Measurements from ENCODE around the gene TUBGCP6.

DNA sequence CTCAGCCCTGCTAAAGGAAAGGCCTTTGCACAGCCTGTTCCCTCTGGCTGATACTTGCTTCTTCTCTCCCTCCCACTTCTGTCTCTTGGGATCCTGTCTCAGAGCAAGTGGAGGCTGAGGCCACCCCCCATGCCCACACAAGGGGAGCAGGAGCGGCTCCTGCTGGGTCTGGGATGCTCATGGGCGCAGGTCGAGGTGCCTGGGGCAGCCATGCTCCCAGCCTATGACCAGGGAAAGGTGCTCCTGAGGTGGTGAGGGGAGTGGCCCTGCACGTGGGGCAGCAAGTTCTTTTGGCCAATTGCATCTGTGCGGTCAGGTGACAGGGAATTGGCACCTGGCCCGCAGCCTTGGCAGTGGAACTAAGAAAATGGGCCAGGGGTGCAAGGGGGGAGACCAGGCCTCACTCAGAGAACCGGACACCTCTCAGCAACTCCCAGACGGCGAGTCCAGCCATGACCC lies 23.9 kb upstream of the TUBGCP6 start:
- TF ChIP-seq POLR2AphosphoS5 (IDR thresholded peaks at IDR 0.05; ENCODE audit: low read depth, low read length): no peak
- no peak for TF ChIP-seq TAF1 (IDR thresholded peaks at IDR 0.05; ENCODE audit: borderline replicate concordance, low read depth, low read length)

Measured in GM12892 (cell line).